GM19438 (cell line): ENCODE measurements around the gene TXNDC2.
"Not testable (repeated sequence)": the region's sequence is repeated elsewhere in the genome, so short reads cannot be mapped to it uniquely, and the experiment has no call there.

ENCODE experiments used
- ATAC-seq: cut with Tn5 transposase; IDR thresholded peaks from one replicate; pipeline ENCODE4 v1.9.1; 2021; ENCODE audit warnings: low read depth; ENCODE audit not compliant: unreplicated experiment

The TXNDC2 gene

DNA sequence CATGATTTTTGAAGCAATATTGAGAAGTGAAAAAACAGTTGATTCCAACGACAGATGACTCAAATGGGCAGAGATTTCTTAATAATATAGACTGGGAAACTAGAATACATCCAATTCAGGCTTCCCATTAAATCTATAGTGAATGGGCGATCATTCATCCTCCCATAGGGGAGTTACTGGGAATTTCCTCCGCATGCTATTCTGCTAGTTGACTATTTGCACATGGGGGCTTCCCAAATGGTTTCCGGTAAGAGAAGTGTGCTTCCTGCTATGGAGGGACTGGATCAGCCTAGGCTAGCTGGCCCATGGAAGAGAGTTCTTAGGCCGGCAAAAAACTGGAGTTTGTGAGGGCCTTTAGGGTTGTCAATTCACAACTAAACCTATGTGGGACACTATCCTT lies 25.5 kb downstream of the TXNDC2 start:
- ATAC-seq, result no peak

DNA sequence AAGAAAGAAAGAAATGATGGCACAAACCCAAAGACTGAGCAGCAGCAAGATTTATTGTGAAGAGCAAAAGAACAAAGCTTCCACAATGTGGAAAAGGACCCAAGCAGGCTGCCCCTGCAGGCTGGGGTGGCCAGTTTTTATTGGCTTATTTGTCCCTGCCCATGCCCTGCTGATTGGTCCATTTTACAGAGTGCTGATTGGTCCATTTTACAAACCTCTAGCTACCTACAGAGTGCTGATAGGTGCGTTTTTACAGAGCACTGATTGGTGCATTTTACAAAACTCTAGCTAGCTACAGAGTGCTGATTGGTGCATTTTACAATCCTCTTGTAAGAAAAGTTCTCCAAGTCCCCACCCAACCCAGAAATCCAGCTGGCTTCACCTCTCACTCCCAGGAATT lies 26.5 kb downstream of the TXNDC2 start:
- not testable (repeated sequence) for ATAC-seq

DNA sequence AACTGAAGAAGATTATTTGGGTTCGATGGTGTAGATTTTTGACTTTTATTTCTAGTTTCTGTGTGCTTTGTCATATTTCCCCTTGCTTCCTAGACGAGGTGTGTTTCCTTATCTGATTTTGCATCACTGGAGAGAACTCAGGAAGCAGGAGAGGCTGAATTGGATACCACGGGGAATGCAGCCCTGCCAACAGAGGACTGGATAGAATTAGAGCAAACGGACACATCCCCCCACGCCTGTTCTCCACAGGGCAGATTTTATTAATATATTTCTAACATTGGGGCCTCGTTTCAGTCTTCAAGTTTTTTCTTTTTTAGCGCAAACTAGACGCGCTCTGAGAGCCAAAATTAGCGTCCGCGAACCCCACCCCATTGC lies 27.4 kb downstream of the TXNDC2 start:
- ATAC-seq, result no peak

DNA sequence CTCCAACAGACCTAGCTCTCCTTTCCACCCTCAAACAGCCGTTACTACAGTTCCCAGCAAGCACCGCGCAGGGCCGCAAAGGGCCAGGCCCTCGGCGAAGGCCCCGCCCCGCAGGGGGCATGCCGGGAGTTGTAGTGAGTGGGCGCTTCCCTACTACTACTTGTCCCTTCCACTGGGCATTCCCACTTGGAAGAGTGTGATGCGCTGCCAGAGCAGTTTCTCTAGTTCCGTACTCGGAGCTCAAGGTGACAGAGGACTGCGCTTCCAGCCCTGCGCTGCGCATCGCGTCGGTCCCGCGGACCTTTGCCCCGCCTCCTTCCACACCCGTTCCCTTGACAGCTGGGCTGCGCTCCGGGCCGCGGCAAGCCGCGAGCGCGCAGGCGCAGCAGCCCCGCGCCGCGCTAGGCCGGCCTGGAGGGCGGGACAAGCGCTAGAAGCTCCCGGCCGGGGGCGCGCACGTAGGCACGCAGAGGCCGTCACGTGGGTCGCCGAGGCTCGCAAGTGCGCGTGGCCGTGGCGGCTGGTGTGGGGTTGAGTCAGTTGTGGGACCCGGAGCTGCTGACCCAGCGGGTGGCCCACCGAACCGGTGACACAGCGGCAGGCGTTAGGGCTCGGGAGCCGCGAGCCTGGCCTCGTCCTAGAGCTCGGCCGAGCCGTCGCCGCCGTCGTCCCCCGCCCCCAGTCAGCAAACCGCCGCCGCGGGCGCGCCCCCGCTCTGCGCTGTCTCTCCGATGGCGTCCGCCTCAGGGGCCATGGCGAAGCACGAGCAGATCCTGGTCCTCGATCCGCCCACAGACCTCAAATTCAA lies 28.0 kb downstream of the TXNDC2 start, which contains the start of gene VAPA:
VAPA (plus strand) TSS at position 491 of the 808 bp plus-strand sequence; CDS start at position 732, 241 bp downstream.
- peak; percentile 82 for ATAC-seq

DNA sequence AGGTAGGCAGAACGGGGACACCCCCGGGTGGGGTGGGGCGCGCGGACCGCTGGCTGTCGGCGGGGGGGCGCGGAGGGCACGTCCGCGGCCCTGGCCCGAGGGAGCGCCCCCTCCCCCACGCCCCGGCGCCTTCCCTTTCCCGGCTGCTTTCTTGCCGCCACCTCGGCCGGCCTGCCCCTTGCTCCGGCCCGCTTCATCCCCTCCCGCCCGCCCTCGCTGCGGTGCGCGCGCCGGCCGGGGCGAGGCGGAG lies 28.5 kb downstream of the TXNDC2 start:
- ATAC-seq, result no peak

DNA sequence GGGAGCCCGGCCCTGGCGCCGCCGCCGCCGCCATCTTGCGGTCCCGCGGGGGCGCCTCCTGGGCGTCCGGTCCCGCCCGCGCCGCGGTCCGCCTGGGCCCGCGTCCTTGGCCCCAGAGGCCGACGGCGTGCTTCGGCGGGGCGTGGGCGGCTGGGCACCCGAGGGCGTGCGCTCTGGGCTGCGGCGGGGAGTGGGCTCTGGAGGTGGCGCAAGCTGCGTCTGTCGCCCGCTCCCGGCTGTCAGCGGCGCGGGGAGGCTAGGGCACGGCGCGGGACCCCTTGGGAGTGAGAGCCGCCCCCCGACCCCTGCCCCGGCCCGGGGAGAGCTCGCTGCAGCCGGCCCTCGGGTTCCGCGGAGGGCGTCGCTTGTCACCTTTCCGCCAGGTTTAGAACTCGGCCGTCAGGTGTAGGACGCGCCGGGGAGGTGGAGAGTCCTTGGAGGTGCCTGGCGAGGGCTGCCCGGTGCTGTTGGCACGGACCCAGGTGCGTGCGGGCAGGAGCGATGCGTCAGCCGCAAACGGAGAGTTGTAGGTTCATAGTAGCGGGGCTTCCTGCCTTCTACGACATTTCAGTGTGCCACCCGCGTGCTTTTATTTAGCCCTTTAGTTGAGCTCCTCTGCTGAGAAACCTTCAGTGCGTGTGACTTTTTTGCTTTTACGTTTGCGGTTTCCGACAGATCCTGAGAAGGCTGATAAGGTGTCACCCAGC lies 29.0 kb downstream of the TXNDC2 start:
- peak; percentile 31 for ATAC-seq

DNA sequence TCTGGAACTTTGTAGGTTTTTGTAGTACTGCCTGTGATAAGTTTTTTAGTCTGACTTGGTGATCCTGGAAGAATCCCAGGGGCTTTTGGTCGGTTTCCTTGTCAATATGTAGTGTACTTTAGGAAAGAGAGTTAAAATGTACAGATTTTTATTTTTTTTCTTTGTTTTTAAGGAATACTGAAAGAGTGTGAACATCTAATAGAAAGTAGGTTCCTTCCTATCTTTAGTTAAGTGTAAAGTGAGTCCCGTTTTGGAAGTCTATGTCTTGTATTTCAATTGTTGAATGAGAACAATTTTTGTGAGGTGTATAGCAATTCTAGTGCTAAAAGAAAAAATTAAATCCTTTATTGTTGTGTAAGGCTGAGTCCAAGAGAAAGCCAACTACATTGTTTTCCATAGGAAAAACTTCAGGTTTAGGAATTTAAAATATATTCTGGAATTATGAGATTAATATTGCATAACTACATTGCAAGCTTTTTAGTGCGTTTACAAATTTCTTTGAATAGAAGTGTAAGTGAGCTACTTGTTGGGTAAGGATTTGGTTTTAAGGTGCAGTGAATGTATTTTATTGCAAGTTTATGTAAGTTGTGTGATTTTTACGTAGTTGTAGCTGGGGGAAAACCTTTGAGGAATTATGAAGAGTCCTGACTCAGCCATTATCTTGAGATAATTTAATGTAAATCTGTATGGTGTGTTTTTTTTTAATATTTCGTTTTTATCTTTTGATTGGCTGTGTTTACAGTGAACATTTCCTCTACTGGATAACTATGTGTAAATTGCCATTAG lies 29.7 kb downstream of the TXNDC2 start:
- no peak for ATAC-seq

DNA sequence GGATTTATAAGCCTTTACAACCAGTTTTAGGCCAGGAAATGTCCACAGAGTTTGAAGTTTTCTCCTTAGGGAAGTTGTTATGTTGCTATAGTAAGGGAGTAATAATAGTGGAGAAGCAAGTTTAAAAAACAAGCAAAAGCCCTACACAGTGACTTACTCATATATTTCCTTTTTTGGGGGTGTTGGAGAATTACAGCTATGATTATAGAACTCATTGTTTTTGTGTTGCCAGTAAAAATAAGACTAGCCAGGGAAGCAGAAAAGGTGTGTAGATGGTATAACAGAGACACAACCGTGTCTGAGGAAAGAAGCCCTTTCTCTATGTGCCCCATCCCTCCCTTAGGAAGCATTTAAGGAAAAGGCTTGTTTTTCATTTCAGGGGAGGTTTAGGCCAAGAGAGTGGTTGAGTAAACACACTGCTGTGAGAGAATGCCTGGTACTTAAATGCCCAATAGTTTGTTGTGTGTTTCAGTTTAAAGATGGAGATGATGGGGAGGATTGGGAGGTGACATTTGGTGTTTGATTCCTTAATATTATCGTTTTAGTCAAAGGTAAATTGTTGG lies 30.4 kb downstream of the TXNDC2 start:
- ATAC-seq, result no peak

DNA sequence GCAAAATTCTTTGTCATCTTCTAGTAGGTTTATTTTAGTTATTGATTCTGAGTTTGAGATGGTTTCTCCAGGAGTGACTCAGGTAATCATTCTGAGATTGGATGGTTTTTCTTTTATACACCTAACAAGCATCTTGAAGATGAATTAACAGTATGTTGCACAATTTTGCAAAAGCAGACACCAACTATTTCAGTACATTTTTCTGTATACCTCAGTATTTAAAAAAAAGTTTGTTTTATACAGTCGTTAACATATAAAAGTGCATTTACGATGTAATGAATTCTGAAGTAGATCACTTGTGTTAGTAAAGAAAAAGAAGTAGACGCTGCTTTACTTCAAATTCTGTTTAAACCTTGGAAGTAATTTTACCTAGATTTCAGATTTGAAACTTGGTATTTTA lies 31.0 kb downstream of the TXNDC2 start:
- ATAC-seq, result no peak

DNA sequence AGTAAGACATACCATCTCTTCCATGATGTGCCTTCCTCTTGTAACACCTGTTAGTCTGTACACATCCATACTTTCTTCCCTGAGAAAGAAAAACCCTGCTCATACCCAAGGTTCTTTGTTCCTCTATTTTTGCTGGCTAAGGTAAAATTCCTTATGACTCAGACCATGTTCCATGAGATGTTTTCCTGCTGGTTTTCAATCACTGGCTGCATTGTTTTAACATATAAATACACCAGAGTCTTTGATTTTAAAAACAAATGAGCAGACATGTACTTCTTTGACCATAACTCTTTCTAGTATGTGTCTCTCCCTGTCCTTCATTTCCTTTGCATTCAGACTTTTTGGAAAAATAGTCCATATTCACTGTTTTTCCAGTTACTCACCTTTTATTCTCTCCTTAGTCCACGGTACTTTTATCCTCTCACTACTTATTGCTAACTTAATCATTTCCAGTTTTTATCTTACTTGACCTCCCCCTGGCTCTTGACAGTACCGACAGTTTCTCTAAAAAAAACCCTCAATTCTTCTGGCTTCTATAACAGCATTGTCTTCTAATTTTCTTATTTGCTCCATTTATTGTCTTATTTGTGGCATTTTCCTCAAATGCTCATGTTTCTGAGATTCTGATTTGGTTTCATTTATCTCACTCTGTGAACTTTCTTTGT lies 32.4 kb downstream of the TXNDC2 start:
- ATAC-seq, result no peak

DNA sequence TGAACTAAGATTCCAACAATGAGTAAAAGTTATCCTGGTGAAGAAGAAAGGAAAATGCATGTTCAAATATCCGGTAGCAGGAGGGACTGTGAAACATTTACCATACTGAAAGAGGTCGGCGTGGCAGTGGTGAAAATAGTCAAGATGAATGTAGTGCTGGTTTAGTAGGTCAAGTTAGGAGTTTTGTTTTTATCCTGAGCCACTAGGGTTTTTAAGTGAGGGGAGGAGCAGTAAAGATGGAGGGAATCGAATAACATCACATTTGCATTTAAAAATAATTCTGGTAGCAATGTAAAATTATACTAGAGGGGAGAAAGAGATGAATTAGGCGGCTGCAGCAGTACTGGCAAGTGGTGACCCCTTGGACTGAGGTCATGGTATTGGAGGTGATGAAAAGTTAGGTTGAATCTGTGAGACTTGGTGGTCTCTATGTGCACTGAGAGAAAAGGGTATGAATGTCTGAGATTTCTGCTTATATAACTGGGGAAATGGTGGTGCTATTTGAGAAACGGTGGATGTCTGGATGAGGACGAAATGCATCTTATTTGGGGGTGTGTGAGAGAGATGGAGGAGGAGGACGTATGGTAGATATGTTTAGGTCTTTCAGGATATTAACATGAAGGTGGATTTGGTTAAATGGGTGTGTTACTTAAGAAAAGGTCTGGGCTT lies 33.9 kb downstream of the TXNDC2 start:
- ATAC-seq, result no peak

DNA sequence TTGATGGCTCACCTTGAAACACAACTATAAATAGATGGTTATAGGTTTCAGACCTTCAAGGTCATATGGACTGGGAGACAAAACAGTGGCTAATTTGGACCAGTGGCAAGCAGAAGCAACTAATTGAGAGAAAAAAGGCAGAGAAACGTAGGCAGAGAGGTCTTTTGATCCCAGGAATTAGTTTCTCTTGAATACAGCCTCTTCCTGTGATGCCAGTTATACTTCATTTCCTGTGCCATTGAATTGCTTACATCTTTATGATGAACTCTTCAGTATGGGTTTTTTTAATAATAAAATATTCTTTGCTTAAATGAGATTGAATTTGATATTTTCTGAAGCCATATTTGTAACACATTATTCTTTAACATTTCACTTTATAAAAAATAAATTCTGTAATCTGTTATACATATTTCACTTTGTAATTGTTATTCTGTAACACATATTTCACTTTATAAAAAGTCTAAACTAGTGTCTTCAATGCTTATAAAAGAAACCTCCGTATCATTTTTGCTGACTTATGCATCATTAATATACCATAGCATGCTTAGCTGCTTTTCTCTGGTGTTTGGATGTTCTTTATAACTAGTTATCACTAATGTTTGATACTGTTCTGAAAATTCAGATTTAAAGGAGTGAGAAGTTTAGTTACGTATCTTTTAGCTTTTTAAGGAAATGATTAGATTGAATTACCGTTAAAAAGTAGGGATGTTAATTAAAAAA lies 37.0 kb downstream of the TXNDC2 start:
- no peak for ATAC-seq

DNA sequence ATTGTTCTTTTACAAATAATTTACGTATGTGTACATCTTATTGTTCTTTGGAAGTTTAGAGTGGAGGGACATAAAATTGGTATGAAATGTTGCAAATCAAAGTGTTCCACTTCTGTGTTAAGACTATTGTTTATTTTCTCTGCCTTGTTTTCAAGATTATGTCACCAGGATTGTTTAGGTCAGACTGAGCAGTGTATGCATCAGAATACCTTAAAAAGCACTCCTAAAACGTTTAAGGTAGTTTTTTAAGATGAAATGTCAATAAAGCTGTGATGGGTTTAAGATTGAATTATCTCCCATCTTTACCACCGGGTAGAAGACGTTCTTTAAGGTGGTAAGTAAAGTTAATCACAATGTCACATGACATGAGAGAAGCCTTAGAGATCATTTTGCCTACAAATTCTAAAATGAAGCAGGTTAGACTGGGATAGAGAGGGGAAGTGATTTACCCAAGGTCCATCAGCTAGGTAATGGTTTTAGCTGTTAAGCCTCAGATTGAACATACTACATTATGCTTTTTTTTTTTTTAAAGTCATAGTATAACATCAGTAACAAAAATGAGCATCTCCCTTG lies 38.7 kb downstream of the TXNDC2 start:
- ATAC-seq, result no peak

DNA sequence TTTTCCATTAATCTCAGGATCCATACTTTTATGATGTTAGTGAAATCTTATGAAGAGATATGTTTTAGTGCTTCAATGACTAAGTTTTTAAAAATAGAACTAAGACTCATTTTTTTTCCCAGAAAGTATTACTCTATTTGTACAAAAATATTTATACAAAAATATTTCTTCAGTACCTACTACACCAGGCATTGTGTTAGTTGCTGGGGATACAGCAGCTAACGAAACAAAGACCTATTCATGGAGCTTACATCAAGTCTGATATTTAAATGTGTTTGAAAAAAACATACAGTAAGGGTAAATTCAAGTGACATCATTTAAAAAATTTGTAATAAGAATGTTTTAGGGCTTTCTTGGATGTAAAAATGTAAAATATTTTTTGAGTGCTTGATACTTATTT lies 39.6 kb downstream of the TXNDC2 start:
- ATAC-seq, result no peak

DNA sequence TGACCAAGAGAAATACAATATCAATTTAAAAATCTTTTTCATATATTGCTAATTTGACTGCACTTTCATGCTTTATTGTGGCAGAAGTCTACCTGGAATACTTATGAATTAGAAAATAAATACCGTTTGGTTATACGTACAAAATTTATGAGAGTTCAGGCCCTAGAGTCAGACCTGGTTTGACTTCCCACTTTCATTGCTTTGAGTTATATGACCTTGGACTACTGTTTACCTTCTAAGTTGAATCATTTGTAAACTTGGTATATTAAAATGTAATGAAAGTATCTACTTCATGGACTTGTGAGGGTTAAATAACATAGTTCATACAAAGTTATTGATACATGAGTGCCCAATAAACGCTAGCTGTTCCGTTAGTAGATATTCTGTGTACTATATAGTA lies 40.0 kb downstream of the TXNDC2 start:
- ATAC-seq, result no peak

DNA sequence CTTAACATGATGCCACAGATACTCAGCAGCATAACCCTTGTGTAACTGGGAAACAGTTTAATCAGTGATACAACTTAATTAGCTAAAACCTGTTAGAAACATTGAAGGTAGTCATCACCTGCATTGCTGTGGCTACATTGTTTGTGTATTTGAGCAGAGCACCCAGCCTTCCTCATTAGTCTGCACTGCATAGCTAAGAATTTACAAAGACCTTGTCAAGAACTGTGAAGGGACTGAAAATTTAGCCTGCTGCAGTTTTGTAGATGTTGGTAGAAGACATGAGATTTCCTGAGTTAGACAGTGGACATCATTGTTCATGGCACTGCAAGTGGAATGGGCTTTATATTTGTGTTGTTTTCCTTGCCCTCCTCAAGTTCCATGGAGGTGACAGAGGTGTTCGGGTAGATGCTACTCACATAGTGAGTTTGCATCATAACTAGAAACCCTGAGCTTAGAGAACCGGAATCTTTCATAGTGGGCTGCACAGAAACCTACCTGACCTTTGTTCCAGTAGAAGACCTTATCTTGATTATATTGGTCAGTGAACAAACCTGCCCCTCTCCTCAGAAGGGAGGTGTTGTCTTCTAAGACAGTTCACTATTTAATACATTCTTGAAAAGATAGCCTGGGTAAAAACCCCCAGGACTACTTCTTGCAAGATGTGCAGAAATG lies 40.6 kb downstream of the TXNDC2 start:
- no peak for ATAC-seq

DNA sequence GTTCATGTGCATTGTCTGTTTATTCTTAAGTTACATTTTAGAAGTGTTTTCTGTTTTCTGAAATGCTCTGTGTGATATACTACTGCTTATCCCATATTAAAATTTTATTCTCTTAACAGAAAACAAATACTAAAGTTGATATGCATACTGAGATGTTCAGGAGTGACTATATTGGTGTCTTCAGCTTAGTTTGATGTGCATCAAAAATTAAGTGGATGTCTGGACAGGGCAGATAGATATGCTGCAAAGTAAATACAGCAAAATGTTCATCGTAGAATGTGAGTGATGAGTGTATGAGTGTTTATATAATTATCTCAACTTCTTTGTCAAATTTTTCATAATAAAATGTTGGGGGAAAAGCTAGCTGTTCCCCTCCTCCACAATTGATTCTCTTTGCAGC lies 41.2 kb downstream of the TXNDC2 start:
- no peak for ATAC-seq

DNA sequence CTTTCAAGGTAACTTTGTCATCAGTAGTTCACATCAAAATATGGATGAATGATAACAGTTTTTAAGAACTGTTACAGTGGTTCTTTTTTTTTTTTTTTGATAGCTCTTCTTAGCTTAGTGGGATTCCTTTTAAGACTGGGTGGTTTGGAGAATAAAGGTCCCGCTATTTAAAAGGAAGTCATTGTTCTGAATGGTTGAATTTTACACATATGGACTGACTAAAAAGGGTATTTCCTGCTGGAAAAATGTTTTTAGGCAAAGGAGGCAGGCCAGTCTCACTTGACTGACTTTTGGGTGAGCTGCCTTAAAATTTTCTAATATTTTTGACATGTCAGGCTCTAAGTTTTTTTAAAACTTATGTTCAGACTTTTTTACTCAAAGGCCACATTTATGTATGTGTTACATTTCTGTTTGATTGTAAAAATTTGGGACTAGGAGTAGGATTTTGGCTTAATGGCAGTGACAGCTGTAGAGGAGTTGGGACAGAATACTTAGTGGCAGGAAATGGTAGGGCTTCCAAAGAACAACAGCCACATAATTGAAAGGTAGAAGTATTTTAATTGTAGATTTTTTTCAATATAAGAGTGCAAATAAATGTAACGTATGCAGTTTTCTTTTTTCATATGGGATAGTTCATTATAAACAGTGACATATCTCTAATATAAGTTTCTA lies 41.8 kb downstream of the TXNDC2 start:
- no peak for ATAC-seq
